ENCODE measurements around the gene PODXL2.

GRCh38 chr3:127712461-127712860 lies 83.5 kb downstream of the PODXL2 start:
- no peak for TF ChIP-seq CTCF (IDR thresholded peaks at IDR 0.05 in 4 of 5, conservative IDR thresholded peaks at IDR 0.05 in 1 of 5)
- TF ChIP-seq POLR2A (IDR thresholded peaks at IDR 0.05), result no peak

Measured in gastrocnemius medialis (tissue), 4 donors.